WTC11 (cell line): ENCODE results near the gene UNC93A. TPM values are rescaled to one million over a fixed set of nuclear protein-coding genes. Genes with fewer than 3 reads are reported as not detected.

ENCODE experiments used
- ATAC-seq: fragments of 200-7000 bp; cut with Tn5 transposase; 2 replicates; pipeline ENCODE4 v1.10.0; 2021; ENCODE audit warnings: mild to moderate bottlenecking, moderate library complexity
- CTCF ChIA-PET: fragments of 300-600 bp; sonication (Branson Sonifier 250); formaldehyde crosslinking; loops from one replicate; lab custom pipeline; 2021; ENCODE audit warnings: antibody characterized with exemption; lab: Charles Lee
- POLR2A ChIA-PET: fragments of 350-600 bp; sonication (Branson Sonifier 250); formaldehyde crosslinking; loops from one replicate; lab custom pipeline; 2021; ENCODE audit warnings: antibody characterized with exemption; lab: Charles Lee
- DNase-seq: peaks from one replicate; pipeline ENCODE4 v3.0.0; 2021; ENCODE audit warnings: low spot score
- H3K27ac Mint-ChIP-seq: 2 replicates; pipeline ENCODE4 v1.8.0; 2021; ENCODE audit warnings: mixed read lengths
- H3K27me3 Mint-ChIP-seq: 2 replicates; pipeline ENCODE4 v1.8.0; 2021; ENCODE audit warnings: low read depth, mild to moderate bottlenecking, moderate library complexity, mixed read lengths
- H3K36me3 Mint-ChIP-seq: 2 replicates; pipeline ENCODE4 v1.8.0; 2021; ENCODE audit warnings: mixed read lengths
- H3K4me1 Mint-ChIP-seq: 2 replicates; pipeline ENCODE4 v1.8.0; 2022; ENCODE audit warnings: mixed read lengths
- H3K4me3 Mint-ChIP-seq: 2 replicates; pipeline ENCODE4 v1.8.0; 2021; ENCODE audit warnings: mild to moderate bottlenecking, moderate library complexity, mixed read lengths
- H3K9me3 Mint-ChIP-seq: 2 replicates; pipeline ENCODE4 v1.8.0; 2021; ENCODE audit warnings: mixed read lengths
- CBFB ChIP-seq: sonication (generic); formaldehyde crosslinking; IDR thresholded peaks from 2 replicates; pipeline ENCODE4 v1.8.1; 2022; ENCODE audit warnings: mild to moderate bottlenecking, low read depth, missing genetic modification reagents
- E2F5 ChIP-seq: sonication (generic); formaldehyde crosslinking; IDR thresholded peaks from 2 replicates; pipeline ENCODE4 v1.8.1; 2022; ENCODE audit warnings: mild to moderate bottlenecking, moderate library complexity, missing genetic modification reagents
- ELF4 ChIP-seq: sonication (generic); formaldehyde crosslinking; IDR thresholded peaks from 2 replicates; pipeline ENCODE4 v1.8.1; 2022; ENCODE audit warnings: low read depth, mild to moderate bottlenecking, moderate library complexity, missing genetic modification reagents
- ETV6 ChIP-seq: sonication (generic); formaldehyde crosslinking; IDR thresholded peaks from 2 replicates; pipeline ENCODE4 v1.8.1; 2022; ENCODE audit warnings: mild to moderate bottlenecking, missing genetic modification reagents
- HMGXB4 ChIP-seq: sonication (generic); formaldehyde crosslinking; IDR thresholded peaks from 2 replicates; pipeline ENCODE4 v1.8.1; 2023; ENCODE audit warnings: mild to moderate bottlenecking, moderate library complexity, missing genetic modification reagents
- KAT7 ChIP-seq: sonication (generic); formaldehyde crosslinking; IDR thresholded peaks from 2 replicates; pipeline ENCODE4 v1.8.1; 2023; ENCODE audit warnings: missing genetic modification reagents, mild to moderate bottlenecking, borderline replicate concordance
- PRDM15 ChIP-seq: sonication (generic); formaldehyde crosslinking; IDR thresholded peaks from 2 replicates; pipeline ENCODE4 v1.8.0; 2022; ENCODE audit warnings: missing genetic modification reagents
- SMAD4 ChIP-seq: sonication (generic); formaldehyde crosslinking; IDR thresholded peaks from 2 replicates; pipeline ENCODE4 v1.8.0; 2022; ENCODE audit warnings: mild to moderate bottlenecking, missing genetic modification reagents
- STAT6 ChIP-seq: sonication (generic); formaldehyde crosslinking; conservative IDR thresholded peaks from 2 replicates; pipeline ENCODE4 v1.8.1; 2023; ENCODE audit warnings: mild to moderate bottlenecking, low read depth, missing genetic modification reagents, moderate library complexity
- ZNF219 ChIP-seq: sonication (generic); formaldehyde crosslinking; IDR thresholded peaks from 2 replicates; pipeline ENCODE4 v1.8.0; 2023; ENCODE audit warnings: missing genetic modification reagents, mild to moderate bottlenecking, borderline replicate concordance
- ZNF281 ChIP-seq: sonication (generic); formaldehyde crosslinking; IDR thresholded peaks from 2 replicates; pipeline ENCODE4 v1.8.0; 2023; ENCODE audit warnings: mild to moderate bottlenecking, missing genetic modification reagents
- ZNF532 ChIP-seq: fragments of 250-450 bp; sonication (Bioruptor Pico); IDR thresholded peaks from 2 replicates; pipeline ENCODE4 v1.9.0; 2021; ENCODE audit warnings: mild to moderate bottlenecking, borderline replicate concordance
- total RNA-seq: library from RNA; stranded (reverse); gene quantifications from 3 replicates; pipeline ENCODE4 v1.2.3, GENCODE V29; 2021

Gene UNC93A
- total RNA-seq, 1 experiment from 2014 or later = 0.70 TPM

- TF ChIP-seq ZNF219 (CRISPR knock-in tag) (no peak), CBFB (CRISPR knock-in tag) (no peak), ZNF532 (CRISPR knock-in tag) (no peak), KAT7 (no peak), HMGXB4 (CRISPR knock-in tag) (no peak), ZNF281 (no peak), E2F5 (CRISPR knock-in tag) (no peak)
Measured at GRCh38 chr6:167345348-167345747, 54.2 kb downstream of the UNC93A start (continued).

GRCh38 chr6:167345960-167346359, 54.8 kb downstream of the UNC93A start:
- CTCF ChIA-PET = no interaction called here
- TF ChIP-seq ZNF219 (CRISPR knock-in tag) = no peak
- TF ChIP-seq PRDM15 (CRISPR knock-in tag) = no peak
- no peak for TF ChIP-seq SMAD4
- no peak for TF ChIP-seq STAT6 (CRISPR knock-in tag)
- no peak for TF ChIP-seq ETV6 (CRISPR knock-in tag)
- no peak for TF ChIP-seq ELF4 (CRISPR knock-in tag)

More at GRCh38 chr6:167345960-167346359, 54.8 kb downstream of the UNC93A start:
- H3K27ac Mint-ChIP-seq = no peak overlapping the region
- no peaks in the 10 kb centered on the region for H3K36me3 Mint-ChIP-seq
- POLR2A ChIA-PET = no interaction called here
- no peaks in the 10 kb centered on the region for H3K9me3 Mint-ChIP-seq
- H3K4me3 Mint-ChIP-seq = no peak overlapping the region
- H3K4me1 Mint-ChIP-seq = peaks cover 20% of the 10 kb centered on the region
- DNase-seq (no peak), ATAC-seq (no peak)
- peaks cover 29% of the 10 kb centered on the region for H3K27me3 Mint-ChIP-seq
